Measurements from ENCODE around the gene RNF150. TPM values are rescaled to one million over a fixed set of nuclear protein-coding genes. Genes with fewer than 3 reads are reported as not detected.

RNF150 gene
- polyA plus RNA-seq, 3 donors: 0.21 TPM; not detected in 2

DNA sequence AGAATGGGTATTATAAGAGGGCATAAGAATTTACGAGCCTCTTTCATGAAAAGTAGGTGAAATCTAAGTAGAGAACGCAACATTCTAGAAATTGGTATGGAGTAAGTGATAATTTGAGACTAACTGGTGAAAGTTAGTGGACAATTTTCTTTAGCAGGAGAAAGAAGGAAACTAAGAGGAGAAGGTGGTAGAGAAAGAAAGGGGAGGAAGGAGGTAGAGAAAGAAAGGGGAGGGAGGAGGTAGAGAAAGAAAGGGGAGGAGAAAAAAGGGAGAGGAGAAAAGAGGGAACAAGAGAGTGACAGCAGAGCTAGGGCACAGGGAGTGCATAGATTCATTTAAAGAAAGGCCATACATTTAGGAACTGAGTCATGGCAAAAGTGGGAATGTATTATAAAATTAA, 94.1 kb downstream of the RNF150 start:
- no peaks in the 10 kb centered on the region for H4K20me1 ChIP-seq (ENCODE audit: insufficient read depth, low read length)
- Mint-ChIP-seq H3K4me1 (no peaks in the 10 kb centered on the region), H3K27me3 (ENCODE audit: low read depth in 3 of 3) (no peaks in the 10 kb centered on the region), H3K27ac (no peak overlapping the region), H3K36me3 (no peaks in the 10 kb centered on the region), H3K9me3 (peaks cover 0 to 3% (median 1%) of the 10 kb centered on the region in 7 donors), H3K4me3 (no peak overlapping the region)
- no peak for DNase-seq
- H3K9ac ChIP-seq (ENCODE audit: insufficient read depth, low read length, poor library complexity, severe bottlenecking): no peak overlapping the region
- no peak overlapping the region for H2AFZ ChIP-seq (ENCODE audit: insufficient read depth, low read depth, low read length, poor library complexity, severe bottlenecking)
- H3K27ac ChIP-seq (ENCODE audit: low read depth in 1 of 2, low read length in 2 of 2): no peak overlapping the region
- 100% methylated on average over 2 of the region's 2 CpGs for WGBS (ENCODE audit: insufficient coverage)
- H3K9me3 ChIP-seq (replicated peaks in 1 of 2; ENCODE audit: control insufficient read depth in 1 of 2, insufficient read depth in 1 of 2, low read length in 2 of 2): no peaks in the 10 kb centered on the region
- no peaks in the 10 kb centered on the region for H3K27me3 ChIP-seq (ENCODE audit: control insufficient read depth in 2 of 2, insufficient read depth in 2 of 2, low read length in 2 of 2)
- H3K4me3 ChIP-seq (replicated peaks in 1 of 3; ENCODE audit: low read depth in 2 of 3, low read length in 3 of 3): no peak overlapping the region
- no peaks in the 10 kb centered on the region for H3K36me3 ChIP-seq (replicated peaks in 1 of 2; ENCODE audit: control insufficient read depth in 1 of 2, insufficient read depth in 2 of 2, low read length in 2 of 2)
- no peaks in the 10 kb centered on the region for H3K4me1 ChIP-seq (ENCODE audit: control insufficient read depth in 1 of 2, insufficient read depth in 2 of 2, low read length in 2 of 2)
- TF ChIP-seq CTCF (IDR thresholded peaks at IDR 0.05): no peak
- intact Hi-C loops (cut with micrococcal nuclease): no loop called here
- H3K4me2 ChIP-seq (replicated peaks; ENCODE audit: extremely low read depth, low read length, poor library complexity, severe bottlenecking): no peak overlapping the region
- H3K79me2 ChIP-seq (ENCODE audit: insufficient read depth, low read length): no peaks in the 10 kb centered on the region

- DNase-seq: no peak
- Mint-ChIP-seq H3K9me3 (peaks cover 0 to 5% (median 3%) of the 10 kb centered on the region in 7 donors), H3K36me3 (no peaks in the 10 kb centered on the region), H3K27me3 (ENCODE audit: low read depth in 3 of 3) (no peaks in the 10 kb centered on the region), H3K27ac (no peak overlapping the region), H3K4me3 (no peak overlapping the region), H3K4me1 (no peaks in the 10 kb centered on the region)
- Histone ChIP-seq H3K27ac (ENCODE audit: low read depth in 1 of 2, low read length in 2 of 2) (no peak overlapping the region), H3K9me3 (replicated peaks in 1 of 2; ENCODE audit: control insufficient read depth in 1 of 2, insufficient read depth in 1 of 2, low read length in 2 of 2) (no peaks in the 10 kb centered on the region), H4K20me1 (ENCODE audit: insufficient read depth, low read length) (no peaks in the 10 kb centered on the region), H3K4me3 (replicated peaks in 1 of 3; ENCODE audit: low read depth in 2 of 3, low read length in 3 of 3) (no peak overlapping the region), H3K36me3 (replicated peaks in 1 of 2; ENCODE audit: control insufficient read depth in 1 of 2, insufficient read depth in 2 of 2, low read length in 2 of 2) (no peaks in the 10 kb centered on the region), H3K9ac (ENCODE audit: insufficient read depth, low read length, poor library complexity, severe bottlenecking) (no peak overlapping the region), H3K4me1 (ENCODE audit: control insufficient read depth in 1 of 2, insufficient read depth in 2 of 2, low read length in 2 of 2) (no peaks in the 10 kb centered on the region), H3K79me2 (ENCODE audit: insufficient read depth, low read length) (no peaks in the 10 kb centered on the region), H3K4me2 (replicated peaks; ENCODE audit: extremely low read depth, low read length, poor library complexity, severe bottlenecking) (no peak overlapping the region), H3K27me3 (ENCODE audit: control insufficient read depth in 2 of 2, insufficient read depth in 2 of 2, low read length in 2 of 2) (no peaks in the 10 kb centered on the region), H2AFZ (ENCODE audit: insufficient read depth, low read depth, low read length, poor library complexity, severe bottlenecking) (no peak overlapping the region)
- intact Hi-C loops (cut with micrococcal nuclease): no loop called here
- WGBS (ENCODE audit: insufficient coverage): 94% methylated on average over 3 of the region's 3 CpGs
- TF ChIP-seq CTCF (IDR thresholded peaks at IDR 0.05): no peak
Observed at GRCh38 chr4:141038428-141038827, 94.8 kb downstream of the RNF150 start.

All from CD14-positive monocyte (primary cell).